GM21825 (cell line): ENCODE data around the gene ZCWPW1.

Experiments used
- ATAC-seq: cut with Tn5 transposase; IDR thresholded peaks from one replicate; pipeline ENCODE4 v1.9.1; 2021; ENCODE audit warnings: mild to moderate bottlenecking, moderate library complexity; ENCODE audit not compliant: unreplicated experiment

ZCWPW1 gene

GRCh38 chr7:100433592-100434296 is 5.2 kb upstream of the ZCWPW1 start:
- no peak for ATAC-seq

- ATAC-seq = no peak
Measured at GRCh38 chr7:100433276-100433591, 4.7 kb upstream of the ZCWPW1 start.

- no peak for ATAC-seq
Measured at GRCh38 chr7:100432621-100433275, 4.2 kb upstream of the ZCWPW1 start.

- ATAC-seq = no peak
Measured at GRCh38 chr7:100432053-100432452, 3.5 kb upstream of the ZCWPW1 start.

GRCh38 chr7:100431286-100431735 is 2.8 kb upstream of the ZCWPW1 start:
- no peak for ATAC-seq

- peak; percentile 2 for ATAC-seq
Measured at GRCh38 chr7:100430493-100431285, 2.2 kb upstream of the ZCWPW1 start.

- peak; percentile 33 for ATAC-seq
Measured at GRCh38 chr7:100429637-100430492, 1.4 kb upstream of the ZCWPW1 start, which contains the start of gene MEPCE. MEPCE (plus strand) TSS chr7:100429831; CDS start chr7:100430019, 188 bp downstream.

GRCh38 chr7:100428967-100429636 is 599 bp upstream of the ZCWPW1 start:
- ATAC-seq = peak; percentile 49

- ATAC-seq = no peak
Measured at GRCh38 chr7:100427762-100428198, 723 bp downstream of the ZCWPW1 start.

- no peak for ATAC-seq
Measured at GRCh38 chr7:100426516-100426915, 2.0 kb downstream of the ZCWPW1 start.

- no peak for ATAC-seq
Measured at GRCh38 chr7:100425347-100425746, 3.2 kb downstream of the ZCWPW1 start.

- no peak for ATAC-seq
Measured at GRCh38 chr7:100423315-100423714, 5.2 kb downstream of the ZCWPW1 start.

GRCh38 chr7:100419660-100420226 is 8.8 kb downstream of the ZCWPW1 start:
- no peak for ATAC-seq

- no peak for ATAC-seq
Measured at GRCh38 chr7:100418930-100419659, 9.4 kb downstream of the ZCWPW1 start.

- no peak for ATAC-seq
Measured at GRCh38 chr7:100415448-100415847, 13.1 kb downstream of the ZCWPW1 start.

GRCh38 chr7:100413889-100414288 is 14.6 kb downstream of the ZCWPW1 start:
- no peak for ATAC-seq

GRCh38 chr7:100413346-100413745 is 15.2 kb downstream of the ZCWPW1 start:
- no peak for ATAC-seq

GRCh38 chr7:100411101-100411500 is 17.4 kb downstream of the ZCWPW1 start:
- no peak for ATAC-seq
